ENCODE data around the gene CHRNA5.

Gene CHRNA5

GRCh38 chr15:78640527-78641101, 75.3 kb downstream of the CHRNA5 start:
- DNase-seq = no peak

DNA sequence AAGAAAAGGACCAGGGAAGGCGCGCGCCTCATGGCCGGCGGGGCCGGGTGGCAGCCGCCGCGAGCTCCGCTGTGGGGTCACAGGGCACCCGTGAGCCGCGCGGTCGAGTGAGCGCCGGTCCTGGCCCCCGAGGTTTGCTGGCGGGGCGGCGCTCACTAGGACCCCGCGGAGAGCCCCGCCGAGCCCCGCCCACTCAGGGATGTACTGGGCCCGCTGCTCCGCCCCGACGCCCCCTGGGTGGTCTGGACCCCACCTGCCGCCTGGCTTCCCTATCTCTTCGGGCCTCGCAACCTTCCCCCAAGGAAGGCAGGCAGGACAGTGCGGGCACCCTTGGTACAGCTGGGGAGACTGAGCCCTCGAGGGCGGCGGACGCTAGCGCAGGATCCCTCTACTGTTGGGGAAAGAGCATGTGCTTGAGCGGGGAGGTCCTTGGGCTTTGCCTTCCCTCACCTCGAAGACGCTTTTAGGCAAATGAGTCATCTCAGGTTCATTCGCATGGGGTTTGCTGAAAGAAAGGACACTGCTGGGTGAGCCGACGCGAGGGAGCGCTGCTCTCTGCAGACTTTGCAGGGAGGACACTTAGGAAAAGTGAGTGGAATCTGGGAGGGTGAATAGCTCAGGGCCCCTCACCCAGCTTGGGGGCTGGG, 75.9 kb downstream of the CHRNA5 start, which contains the start of gene CHRNB4:
CHRNB4 (minus strand) TSS at position 109 of the 647 bp plus-strand sequence; CDS start at position 32, 77 bp downstream.
- DNase-seq = peak; percentile 20

GRCh38 chr15:78641749-78642275, 76.5 kb downstream of the CHRNA5 start:
- DNase-seq = no peak

GRCh38 chr15:78642331-78642730, 77.0 kb downstream of the CHRNA5 start:
- DNase-seq = no peak
